Neutrophil (primary cell): ENCODE results near the gene HAO1.
A peak's percentile ranks its signal among the peaks of the same experiment; 100 is the strongest.

Experiments used
- H3K27ac ChIP-seq: fragments of 200-600 bp; sonication (generic); 2 replicates; pipeline ENCODE4 v1.5.1; 2016; ENCODE audit warnings: mild to moderate bottlenecking, moderate library complexity
- H3K27me3 ChIP-seq: fragments of 200-600 bp; sonication (generic); 2 replicates; pipeline ENCODE4 v1.6.0; 2016; ENCODE audit warnings: mild to moderate bottlenecking
- H3K36me3 ChIP-seq: fragments of 200-600 bp; sonication (generic); 2 replicates; pipeline ENCODE4 v1.5.1; 2017
- H3K4me1 ChIP-seq, 2 experiments: fragments of 200-600 bp in 1 of 2; sonication (generic) in 1 of 2; 1 replicate in 1 of 2; 2 replicates in 1 of 2; pipeline versions ENCODE4 v1.5.1 to v1.6.1; 2013 to 2016; ENCODE audit warnings: low read depth in 1 of 2, low read length in 1 of 2, mild to moderate bottlenecking in 1 of 2, moderate library complexity in 1 of 2; ENCODE audit not compliant: control insufficient read depth in 1 of 2, insufficient read depth in 1 of 2
- H3K4me3 ChIP-seq, 2 experiments: fragments of 200-600 bp in 1 of 2; sonication (generic) in 1 of 2; 1 replicate in 1 of 2; 2 replicates in 1 of 2; pipeline ENCODE4 v1.5.1; 2013 to 2016; ENCODE audit warnings: low read depth in 1 of 2, low read length in 1 of 2, mild to moderate bottlenecking in 1 of 2, moderate library complexity in 1 of 2
- H3K9me3 ChIP-seq: fragments of 200-600 bp; sonication (generic); 2 replicates; pipeline ENCODE4 v1.5.1; 2016
- TF ChIP-seq, protein P1 (sequence below): fragments of 200-600 bp; sonication (generic); IDR thresholded peaks from 2 replicates; pipeline ENCODE4 v1.5.1; 2016; ENCODE audit warnings: antibody characterized with exemption

HAO1 gene

DNA sequence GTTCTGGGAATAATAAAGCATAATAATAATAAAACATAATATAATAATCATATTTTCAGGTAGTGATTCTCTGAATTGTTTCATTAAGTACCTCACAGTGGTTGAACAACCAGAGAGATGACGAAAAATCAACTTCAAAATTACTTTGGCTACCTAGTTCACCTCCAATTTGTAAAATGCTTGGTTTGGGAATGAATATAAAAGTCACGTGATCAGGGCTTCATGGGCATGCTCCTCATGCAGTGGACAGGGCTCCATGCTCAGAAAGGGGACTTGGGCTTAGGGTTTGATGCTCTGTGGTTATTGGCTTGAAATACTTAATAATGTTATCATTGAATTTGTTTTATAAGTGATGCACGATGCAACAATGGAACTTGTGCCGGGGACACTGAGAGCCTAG, 58.2 kb downstream of the HAO1 start:
- no peak overlapping the region for H3K27ac ChIP-seq
- TF ChIP-seq, protein P1, sequence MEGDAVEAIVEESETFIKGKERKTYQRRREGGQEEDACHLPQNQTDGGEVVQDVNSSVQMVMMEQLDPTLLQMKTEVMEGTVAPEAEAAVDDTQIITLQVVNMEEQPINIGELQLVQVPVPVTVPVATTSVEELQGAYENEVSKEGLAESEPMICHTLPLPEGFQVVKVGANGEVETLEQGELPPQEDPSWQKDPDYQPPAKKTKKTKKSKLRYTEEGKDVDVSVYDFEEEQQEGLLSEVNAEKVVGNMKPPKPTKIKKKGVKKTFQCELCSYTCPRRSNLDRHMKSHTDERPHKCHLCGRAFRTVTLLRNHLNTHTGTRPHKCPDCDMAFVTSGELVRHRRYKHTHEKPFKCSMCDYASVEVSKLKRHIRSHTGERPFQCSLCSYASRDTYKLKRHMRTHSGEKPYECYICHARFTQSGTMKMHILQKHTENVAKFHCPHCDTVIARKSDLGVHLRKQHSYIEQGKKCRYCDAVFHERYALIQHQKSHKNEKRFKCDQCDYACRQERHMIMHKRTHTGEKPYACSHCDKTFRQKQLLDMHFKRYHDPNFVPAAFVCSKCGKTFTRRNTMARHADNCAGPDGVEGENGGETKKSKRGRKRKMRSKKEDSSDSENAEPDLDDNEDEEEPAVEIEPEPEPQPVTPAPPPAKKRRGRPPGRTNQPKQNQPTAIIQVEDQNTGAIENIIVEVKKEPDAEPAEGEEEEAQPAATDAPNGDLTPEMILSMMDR: no peak

DNA sequence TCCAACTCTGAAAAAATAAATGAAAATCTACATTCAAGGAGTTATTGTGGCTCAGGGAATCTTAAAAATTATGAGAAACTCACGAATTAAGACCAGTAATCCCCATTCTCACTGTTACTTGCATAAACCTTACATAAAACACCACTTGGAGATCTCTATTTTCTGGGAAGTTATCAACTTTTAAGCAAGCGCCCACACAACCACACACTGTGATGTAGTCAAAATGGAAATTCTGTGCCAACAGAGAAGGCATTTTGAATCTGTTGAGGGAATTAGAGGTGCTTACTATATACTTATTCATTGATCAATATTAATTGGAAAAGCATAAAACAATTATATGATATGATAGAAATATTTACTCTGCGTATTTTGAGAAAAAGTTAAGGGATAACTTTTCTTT, 58.7 kb downstream of the HAO1 start:
- H3K27me3 ChIP-seq: no peaks in the 10 kb centered on the region
- H3K4me3 ChIP-seq: no peak overlapping the region
- no peak overlapping the region for H3K27ac ChIP-seq
- no peaks in the 10 kb centered on the region for H3K9me3 ChIP-seq
- TF ChIP-seq, protein P1: no peak
- H3K36me3 ChIP-seq: no peaks in the 10 kb centered on the region
- peaks cover 0 to 23% of the 10 kb centered on the region in 2 experiments for H3K4me1 ChIP-seq

More for the DNA sequence above, 58.2 kb downstream of the HAO1 start:
- Histone ChIP-seq H3K4me1 (peaks cover 0 to 23% of the 10 kb centered on the region in 2 experiments), H3K36me3 (no peaks in the 10 kb centered on the region), H3K9me3 (no peaks in the 10 kb centered on the region), H3K27me3 (no peaks in the 10 kb centered on the region), H3K4me3 (no peak overlapping the region)

GRCh38 chr20:7879883-7880282, 60.4 kb downstream of the HAO1 start:
- Histone ChIP-seq H3K4me3 (peak overlapping the region in 1 of 2 experiments; percentile 12), H3K27me3 (no peaks in the 10 kb centered on the region), H3K4me1 (peaks cover 0 to 23% of the 10 kb centered on the region in 2 experiments), H3K27ac (peak overlapping the region; percentile 43), H3K9me3 (no peaks in the 10 kb centered on the region), H3K36me3 (no peaks in the 10 kb centered on the region)
- TF ChIP-seq, protein P1: no peak

DNA sequence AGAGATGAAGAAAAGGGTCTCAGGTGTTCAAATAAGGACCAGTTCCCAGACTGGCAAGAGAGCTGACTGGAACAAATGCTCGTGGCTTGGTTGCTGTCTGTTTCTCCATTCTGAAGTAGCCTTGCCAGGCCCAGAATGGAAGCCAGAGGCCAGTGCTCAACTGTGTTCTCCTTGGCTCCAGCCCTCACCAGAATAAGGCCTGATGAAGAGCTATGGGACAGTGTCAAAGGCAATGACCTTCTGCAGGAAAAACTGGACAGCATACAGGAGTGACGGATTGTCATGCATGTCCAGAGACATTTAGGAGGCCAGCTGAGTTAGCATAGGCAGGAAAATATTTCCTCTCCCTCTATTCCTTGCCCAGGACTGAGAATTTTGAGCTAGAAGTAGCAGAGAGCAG, 72.2 kb downstream of the HAO1 start:
- Histone ChIP-seq H3K4me3 (no peak overlapping the region), H3K27me3 (peaks cover 15% of the 10 kb centered on the region), H3K4me1 (no peaks in the 10 kb centered on the region), H3K27ac (no peak overlapping the region), H3K36me3 (no peaks in the 10 kb centered on the region), H3K9me3 (no peaks in the 10 kb centered on the region)
- TF ChIP-seq, protein P1: no peak

DNA sequence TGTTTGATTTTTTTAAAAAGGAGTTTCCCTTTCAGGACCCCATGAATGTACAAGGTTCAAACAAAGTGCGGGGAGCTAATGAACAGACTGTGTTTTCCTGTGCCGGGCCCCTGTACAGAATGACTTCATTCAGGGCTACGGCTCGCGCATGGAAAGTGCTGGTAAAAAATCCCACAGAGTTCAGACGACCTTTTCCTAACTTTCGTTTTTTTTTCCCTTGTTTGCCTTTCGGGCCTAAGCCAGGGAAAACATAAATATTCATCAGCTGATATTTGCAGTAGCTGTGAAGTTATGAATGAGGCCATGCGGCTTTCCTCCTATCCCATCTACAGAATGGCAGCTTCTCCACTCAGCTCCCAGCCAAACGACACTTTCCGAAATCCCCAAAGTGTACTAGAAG, 74.0 kb downstream of the HAO1 start:
- TF ChIP-seq, protein P1: no peak
- H3K9me3 ChIP-seq: no peaks in the 10 kb centered on the region
- H3K27ac ChIP-seq: no peak overlapping the region
- H3K4me1 ChIP-seq: no peaks in the 10 kb centered on the region
- peaks cover 25% of the 10 kb centered on the region for H3K27me3 ChIP-seq
- no peak overlapping the region for H3K4me3 ChIP-seq
- H3K36me3 ChIP-seq: no peaks in the 10 kb centered on the region

GRCh38 chr20:7859356-7859802, 80.9 kb downstream of the HAO1 start:
- peaks cover 11% of the 10 kb centered on the region for H3K27me3 ChIP-seq
- H3K27ac ChIP-seq: no peak overlapping the region
- H3K9me3 ChIP-seq: no peaks in the 10 kb centered on the region
- no peaks in the 10 kb centered on the region for H3K36me3 ChIP-seq
- peaks cover 0 to 8% of the 10 kb centered on the region in 2 experiments for H3K4me1 ChIP-seq
- H3K4me3 ChIP-seq: no peak overlapping the region
- TF ChIP-seq, protein P1: no peak
